CD4-positive, alpha-beta T cell (primary cell): ENCODE measurements around the gene FAM180B. TPM values are rescaled to one million over a fixed set of nuclear protein-coding genes. Genes with fewer than 3 reads are reported as not detected.

Experiments
- ATAC-seq: fragments of 200-7000 bp; cut with Tn5 transposase; one replicate; pipeline ENCODE4 v1.10.0; 2022; ENCODE audit warnings: mild to moderate bottlenecking; ENCODE audit not compliant: poor library complexity
- CTCF ChIA-PET: fragments of 350-600 bp; sonication (Branson Sonifier 250); formaldehyde crosslinking; loops from one replicate; lab custom pipeline; 2021; ENCODE audit warnings: antibody characterized with exemption, inconsistent platforms; lab: Charles Lee
- POLR2A ChIA-PET: fragments of 350-600 bp; sonication (Branson Sonifier 250); formaldehyde crosslinking; loops from one replicate; lab custom pipeline; 2021; ENCODE audit warnings: antibody characterized with exemption, inconsistent platforms; lab: Charles Lee
- DNase-seq, 14 experiments: peaks; one replicate each; pipeline ENCODE4 v3.0.0-alpha.2; 2013 to 2020; ENCODE audit warnings: mixed read lengths in 2 of 14
- H3K27ac ChIP-seq, 2 donors: one replicate each; pipeline versions ENCODE4 v1.5.1 to v1.7.0; 2013; ENCODE audit warnings: low read length in 2 of 2, low read depth in 1 of 2, mild to moderate bottlenecking in 1 of 2
- H3K27me3 ChIP-seq, 2 experiments: 1 replicate in 1 of 2; 2 replicates in 1 of 2; pipeline versions ENCODE4 v1.6.1 to v1.7.0; 2013; ENCODE audit warnings: low read length in 2 of 2, control low read depth in 1 of 2, mild to moderate bottlenecking in 1 of 2, moderate library complexity in 1 of 2; ENCODE audit not compliant: insufficient read depth in 2 of 2, control insufficient read depth in 1 of 2
- H3K36me3 ChIP-seq: one replicate; pipeline ENCODE4 v1.6.1; 2013; ENCODE audit warnings: low read length, control low read depth; ENCODE audit not compliant: insufficient read depth
- H3K4me1 ChIP-seq: one replicate; pipeline ENCODE4 v1.6.1; 2013; ENCODE audit warnings: low read length, control low read depth; ENCODE audit not compliant: insufficient read depth
- H3K4me3 ChIP-seq: one replicate; pipeline ENCODE4 v1.5.1; 2013; ENCODE audit warnings: mild to moderate bottlenecking, low read length, moderate library complexity
- H3K9me3 ChIP-seq, 2 experiments: 1 replicate in 1 of 2; 2 replicates in 1 of 2; pipeline versions ENCODE4 v1.6.1 to v1.7.0; 2013; ENCODE audit warnings: low read length in 2 of 2, mild to moderate bottlenecking in 2 of 2, control low read depth in 1 of 2, moderate library complexity in 1 of 2; ENCODE audit not compliant: control insufficient read depth in 1 of 2, insufficient read depth in 1 of 2
- H3K27ac Mint-ChIP-seq: one replicate; pipeline ENCODE4 v1.8.0; 2020; ENCODE audit warnings: mixed read lengths
- H3K27me3 Mint-ChIP-seq: one replicate; pipeline ENCODE4 v1.8.0; 2021; ENCODE audit warnings: mixed read lengths
- H3K36me3 Mint-ChIP-seq: one replicate; pipeline ENCODE4 v1.8.0; 2021; ENCODE audit warnings: low read depth, mixed read lengths
- H3K4me1 Mint-ChIP-seq: one replicate; pipeline ENCODE4 v1.8.0; 2021; ENCODE audit warnings: low read depth, mixed read lengths
- H3K4me3 Mint-ChIP-seq: one replicate; pipeline ENCODE4 v1.8.0; 2020; ENCODE audit warnings: mild to moderate bottlenecking, mixed read lengths
- H3K9me3 Mint-ChIP-seq: one replicate; pipeline ENCODE4 v1.8.0; 2020; ENCODE audit warnings: mixed read lengths
- intact Hi-C, 2 experiments: fragments of 100-400 bp; cut with DNase I in 1 of 2; cut with micrococcal nuclease in 1 of 2; formaldehyde crosslinking; loops; one replicate each; pipeline versions ENCODE4 v1.15.1 to v1.9.0; 2023 to 2025; cut with DNase I, micrococcal nuclease
- total RNA-seq, 174 experiments: library from RNA in 2 of 174; stranded (reverse) in 2 of 174; gene quantifications; one replicate each; pipeline ENCODE4 v1.2.3 and lab custom pipeline; 2021 to 2026
- TF ChIP-seq, protein P1 (sequence below): fragments of 200-600 bp; IDR thresholded peaks from one replicate; pipeline ENCODE4 v1.8.0; 2022; ENCODE audit warnings: antibody characterized with exemption, mild to moderate bottlenecking

Gene FAM180B
- total RNA-seq, 2 experiments from 2014 or later = 0.55 to 0.92 TPM

GRCh38 chr11:47572715-47573255 is 13.7 kb upstream of the FAM180B start:
- Mint-ChIP-seq H3K4me1 (peaks cover 18% of the 10 kb centered on the region), H3K4me3 (peak overlapping the region; percentile 20), H3K27ac (no peak overlapping the region), H3K36me3 (peaks cover 77% of the 10 kb centered on the region), H3K27me3 (no peaks in the 10 kb centered on the region), H3K9me3 (no peaks in the 10 kb centered on the region)
- DNase-seq (no peak), ATAC-seq (no peak)
- TF ChIP-seq, protein P1, sequence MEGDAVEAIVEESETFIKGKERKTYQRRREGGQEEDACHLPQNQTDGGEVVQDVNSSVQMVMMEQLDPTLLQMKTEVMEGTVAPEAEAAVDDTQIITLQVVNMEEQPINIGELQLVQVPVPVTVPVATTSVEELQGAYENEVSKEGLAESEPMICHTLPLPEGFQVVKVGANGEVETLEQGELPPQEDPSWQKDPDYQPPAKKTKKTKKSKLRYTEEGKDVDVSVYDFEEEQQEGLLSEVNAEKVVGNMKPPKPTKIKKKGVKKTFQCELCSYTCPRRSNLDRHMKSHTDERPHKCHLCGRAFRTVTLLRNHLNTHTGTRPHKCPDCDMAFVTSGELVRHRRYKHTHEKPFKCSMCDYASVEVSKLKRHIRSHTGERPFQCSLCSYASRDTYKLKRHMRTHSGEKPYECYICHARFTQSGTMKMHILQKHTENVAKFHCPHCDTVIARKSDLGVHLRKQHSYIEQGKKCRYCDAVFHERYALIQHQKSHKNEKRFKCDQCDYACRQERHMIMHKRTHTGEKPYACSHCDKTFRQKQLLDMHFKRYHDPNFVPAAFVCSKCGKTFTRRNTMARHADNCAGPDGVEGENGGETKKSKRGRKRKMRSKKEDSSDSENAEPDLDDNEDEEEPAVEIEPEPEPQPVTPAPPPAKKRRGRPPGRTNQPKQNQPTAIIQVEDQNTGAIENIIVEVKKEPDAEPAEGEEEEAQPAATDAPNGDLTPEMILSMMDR = no peak
- intact Hi-C loops = loop anchor here in 1 of 2 experiments (10.0 kb wide), 2 partner anchors 298 to 868 kb away; partner anchors contain the start of genes ARHGAP1, MADD and ZNF408
- Histone ChIP-seq H3K27me3 (no peaks in the 10 kb centered on the region), H3K36me3 (peaks cover 56% of the 10 kb centered on the region), H3K4me1 (peaks cover 17% of the 10 kb centered on the region), H3K27ac (no peak overlapping the region), H3K9me3 (no peaks in the 10 kb centered on the region), H3K4me3 (no peak overlapping the region)
- ChIA-PET POLR2A (no interaction called here), CTCF (interaction anchor here (1.1 kb wide), 1 partner anchor 9 kb away, joined by 3 read pairs; no protein-coding TSS in a partner anchor)

GRCh38 chr11:47573321-47573720 is 13.2 kb upstream of the FAM180B start:
- Histone ChIP-seq H3K36me3 (peaks cover 56% of the 10 kb centered on the region), H3K27ac (no peak overlapping the region), H3K4me1 (peaks cover 23% of the 10 kb centered on the region), H3K9me3 (no peaks in the 10 kb centered on the region), H3K27me3 (no peaks in the 10 kb centered on the region), H3K4me3 (no peak overlapping the region)
- Mint-ChIP-seq H3K27ac (peak overlapping the region; percentile 39), H3K9me3 (no peaks in the 10 kb centered on the region), H3K4me1 (peaks cover 23% of the 10 kb centered on the region), H3K27me3 (no peaks in the 10 kb centered on the region), H3K4me3 (no peak overlapping the region), H3K36me3 (peaks cover 83% of the 10 kb centered on the region)
- intact Hi-C loops = loop anchor here in 1 of 2 experiments (10.0 kb wide), 2 partner anchors 299 to 869 kb away; partner anchors contain the start of genes ARHGAP1, MADD and ZNF408
- POLR2A ChIA-PET = interaction anchor here (0.7 to 1.3 kb wide), 2 partner anchors 8 to 12 kb away, joined by 3 to 5 read pairs; partner anchors contain the start of gene PTPMT1
- DNase-seq = no peak
- TF ChIP-seq, protein P1 = no peak
- ATAC-seq = no peak
- CTCF ChIA-PET = interaction anchor here (0.9 to 1.1 kb wide), 2 partner anchors 10 to 20 kb away, joined by 3 read pairs; no protein-coding TSS in a partner anchor

- Mint-ChIP-seq H3K9me3 (no peaks in the 10 kb centered on the region), H3K27me3 (no peaks in the 10 kb centered on the region), H3K4me3 (peak overlapping the region; percentile 99), H3K36me3 (peaks cover 81% of the 10 kb centered on the region), H3K4me1 (peaks cover 47% of the 10 kb centered on the region), H3K27ac (peak overlapping the region; percentile 91)
- H3K27ac ChIP-seq = peak overlapping the region in 1 of 2 donors; percentile 81
- CTCF ChIA-PET = interaction anchor here (1.4 to 3.0 kb wide), 2 partner anchors 12 to 24 kb away, joined by 3 to 11 read pairs; partner anchors contain the start of genes CELF1 and PTPMT1
- H3K9me3 ChIP-seq = no peaks in the 10 kb centered on the region
- ATAC-seq (no peak), DNase-seq (no peak)
- peaks cover 55% of the 10 kb centered on the region for H3K36me3 ChIP-seq
- peaks cover 38% of the 10 kb centered on the region for H3K4me1 ChIP-seq
- TF ChIP-seq, protein P1 = no peak
- H3K27me3 ChIP-seq = no peaks in the 10 kb centered on the region
- peak overlapping the region; percentile 90 for H3K4me3 ChIP-seq
- POLR2A ChIA-PET = interaction anchor here (0.8 to 2.2 kb wide), 5 partner anchors 12 to 189 kb away, joined by 3 to 26 read pairs (median 6); partner anchors contain the start of genes CELF1, FNBP4 and PTPMT1
- intact Hi-C loops = loop anchor here (2.0 to 10.0 kb wide), 8 partner anchors 25 to 873 kb away; partner anchors contain the start of genes AGBL2 (in 1 of the 2), ARHGAP1 (in 1 of the 2), CELF1 (in 1 of the 2) and CSTPP1 (in 1 of the 2)
Measured at GRCh38 chr11:47577460-47578041, 8.9 kb upstream of the FAM180B start.
